Neural progenitor cell (in vitro differentiated cells): Measurements from ENCODE around the gene GABRR1.

Source experiments
- EZH2phosphoT487 ChIP-seq: fragments of 200-600 bp; sonication (generic); IDR thresholded peaks from 2 replicates; pipeline ENCODE4 v1.6.1; 2017; ENCODE audit warnings: antibody characterized with exemption
- TF ChIP-seq, protein P1 (sequence below): fragments of 200-600 bp; sonication (generic); IDR thresholded peaks from 2 replicates; pipeline ENCODE4 v1.5.1; 2017; ENCODE audit warnings: antibody characterized with exemption, mild to moderate bottlenecking

DNA sequence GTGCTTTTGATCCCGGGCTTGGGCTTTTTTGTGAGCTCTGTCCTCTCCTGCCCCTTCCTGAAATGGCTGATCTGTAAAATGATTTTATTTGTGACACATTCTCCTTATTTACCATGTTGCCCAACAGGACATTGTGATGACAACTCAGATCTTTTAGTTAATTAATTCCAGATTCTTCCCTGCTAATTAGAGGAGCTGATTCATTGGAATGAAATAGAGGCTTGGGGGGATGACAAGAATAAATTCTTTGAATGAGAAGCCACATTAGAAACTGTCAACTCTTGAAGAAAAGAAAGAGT, 26.1 kb upstream of the GABRR1 start:
- no peak for TF ChIP-seq EZH2phosphoT487
- TF ChIP-seq, protein P1, sequence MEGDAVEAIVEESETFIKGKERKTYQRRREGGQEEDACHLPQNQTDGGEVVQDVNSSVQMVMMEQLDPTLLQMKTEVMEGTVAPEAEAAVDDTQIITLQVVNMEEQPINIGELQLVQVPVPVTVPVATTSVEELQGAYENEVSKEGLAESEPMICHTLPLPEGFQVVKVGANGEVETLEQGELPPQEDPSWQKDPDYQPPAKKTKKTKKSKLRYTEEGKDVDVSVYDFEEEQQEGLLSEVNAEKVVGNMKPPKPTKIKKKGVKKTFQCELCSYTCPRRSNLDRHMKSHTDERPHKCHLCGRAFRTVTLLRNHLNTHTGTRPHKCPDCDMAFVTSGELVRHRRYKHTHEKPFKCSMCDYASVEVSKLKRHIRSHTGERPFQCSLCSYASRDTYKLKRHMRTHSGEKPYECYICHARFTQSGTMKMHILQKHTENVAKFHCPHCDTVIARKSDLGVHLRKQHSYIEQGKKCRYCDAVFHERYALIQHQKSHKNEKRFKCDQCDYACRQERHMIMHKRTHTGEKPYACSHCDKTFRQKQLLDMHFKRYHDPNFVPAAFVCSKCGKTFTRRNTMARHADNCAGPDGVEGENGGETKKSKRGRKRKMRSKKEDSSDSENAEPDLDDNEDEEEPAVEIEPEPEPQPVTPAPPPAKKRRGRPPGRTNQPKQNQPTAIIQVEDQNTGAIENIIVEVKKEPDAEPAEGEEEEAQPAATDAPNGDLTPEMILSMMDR, result no peak
